ENCODE data around the gene SDF2.
"Not testable (repeated sequence)": the region's sequence is repeated elsewhere in the genome, so short reads cannot be mapped to it uniquely, and the experiment has no call there.

SDF2 gene

DNA sequence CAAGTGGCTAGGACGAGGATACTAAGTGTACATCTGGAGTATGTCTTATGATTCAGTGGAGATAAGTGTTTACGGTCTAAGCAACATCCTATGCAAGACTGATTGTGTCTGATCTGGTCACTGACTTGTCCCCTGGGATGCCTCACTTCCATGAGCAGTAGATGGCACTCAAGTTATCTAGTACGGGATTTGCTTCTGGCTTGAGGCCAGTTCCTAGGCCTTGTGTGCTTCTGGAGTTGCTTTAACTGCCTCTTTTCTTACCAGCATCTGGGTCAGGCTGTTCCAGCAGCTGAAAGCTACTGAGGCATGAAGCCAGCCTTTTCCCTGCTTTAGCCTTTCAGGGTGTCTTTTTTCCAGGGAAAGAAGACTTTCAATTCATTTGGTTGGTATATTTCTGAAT lies 23.3 kb upstream of the SDF2 start:
- no peak for DNase-seq (ENCODE audit: low read depth)

DNA sequence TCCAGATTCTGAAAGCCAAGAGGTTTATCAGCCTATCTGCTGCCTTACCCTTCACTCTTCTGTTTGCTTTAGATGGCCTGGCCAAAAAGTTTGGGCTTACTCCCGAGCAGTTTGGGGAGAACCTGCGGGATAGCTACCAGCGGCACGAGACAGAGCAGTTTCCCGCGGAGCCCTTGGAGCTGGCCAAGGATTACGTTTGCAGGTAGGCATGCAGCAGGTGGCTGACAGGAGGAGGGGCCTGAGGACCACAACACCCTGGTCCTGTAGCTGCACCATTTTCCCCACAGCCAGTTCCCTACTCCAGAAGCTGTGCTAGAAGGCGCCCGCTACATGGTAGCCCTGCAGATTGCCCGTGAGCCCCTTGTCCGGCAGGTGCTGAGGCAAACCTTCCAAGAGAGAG lies 20.9 kb upstream of the SDF2 start:
- DNase-seq (ENCODE audit: low read depth), result no peak

DNA sequence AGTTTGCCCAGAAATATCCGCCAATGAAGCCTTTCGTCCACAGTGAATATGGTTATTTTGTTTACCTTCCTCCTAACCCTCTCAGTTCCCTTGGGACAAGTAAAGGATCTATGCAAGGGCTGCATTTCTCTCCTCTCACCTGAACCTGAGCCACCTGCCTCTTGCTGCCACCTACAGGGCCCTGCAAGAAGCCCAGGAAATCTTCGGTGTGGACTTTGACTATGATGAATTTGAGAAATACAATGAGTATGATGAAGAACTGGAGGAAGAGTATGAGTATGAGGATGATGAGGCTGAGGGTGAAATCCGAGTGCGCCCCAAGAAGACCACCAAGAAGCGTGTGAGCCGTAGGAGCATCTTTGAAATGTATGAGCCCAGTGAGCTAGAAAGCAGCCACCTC lies 14.3 kb upstream of the SDF2 start:
- DNase-seq (ENCODE audit: low read depth), result no peak

DNA sequence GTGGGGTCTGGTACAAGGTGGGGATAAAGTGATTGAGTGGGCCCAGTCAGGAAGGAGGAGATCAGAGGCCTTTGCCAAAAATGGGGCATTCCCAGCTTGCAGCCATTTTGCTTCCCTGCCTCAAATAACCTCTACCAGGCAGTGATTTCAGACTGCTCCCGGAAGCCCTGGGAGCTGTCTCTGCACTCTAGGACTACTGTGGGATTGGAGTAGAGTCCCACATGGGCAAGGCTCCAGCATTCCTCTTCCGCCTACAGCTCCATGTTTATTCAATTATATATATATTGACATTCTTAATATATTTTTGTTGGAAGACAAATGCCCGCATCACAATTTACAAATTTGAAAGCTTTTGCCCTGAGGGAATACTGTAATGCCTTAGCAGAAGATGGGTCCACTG lies 13.8 kb upstream of the SDF2 start:
- DNase-seq (ENCODE audit: low read depth), result no peak

DNA sequence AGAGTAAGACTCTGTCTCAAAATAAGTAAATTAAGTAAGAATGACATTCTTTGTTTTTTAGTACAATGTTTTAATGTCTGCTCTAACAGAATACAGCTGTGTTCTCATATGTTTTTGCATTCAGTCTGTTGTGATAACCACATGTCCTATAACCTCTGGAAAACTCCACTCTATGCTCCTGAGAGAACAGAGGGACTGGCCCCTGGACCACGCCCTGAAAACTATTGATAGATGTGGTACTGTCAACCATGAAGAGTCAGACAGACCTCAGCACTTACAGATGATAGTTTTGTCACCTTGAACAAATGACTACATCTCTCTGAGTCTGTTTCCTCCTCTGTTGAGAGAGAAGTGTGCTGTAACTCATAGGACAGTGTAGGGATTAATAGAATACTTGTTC lies 8.2 kb upstream of the SDF2 start:
- DNase-seq (ENCODE audit: low read depth), result no peak

DNA sequence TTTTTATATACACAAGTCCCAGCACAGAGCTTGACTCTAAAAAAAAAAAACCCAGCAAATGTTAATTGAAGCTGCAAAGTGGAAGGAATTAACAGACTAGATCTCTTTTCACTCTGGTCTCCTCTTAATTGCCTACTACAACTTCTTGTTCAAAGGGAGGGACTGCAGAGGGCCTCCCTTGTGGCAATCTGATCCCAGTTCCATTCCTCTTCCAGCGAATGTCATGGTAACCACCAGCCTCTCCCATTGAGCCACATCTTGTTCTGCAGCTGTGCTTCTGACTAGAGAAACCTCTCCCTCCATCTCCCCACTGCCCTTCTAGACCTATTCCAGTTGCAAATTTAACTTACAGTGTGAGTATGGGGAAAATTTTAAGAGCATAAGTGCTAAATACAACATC lies 6.2 kb upstream of the SDF2 start:
- DNase-seq (ENCODE audit: low read depth), result no peak

DNA sequence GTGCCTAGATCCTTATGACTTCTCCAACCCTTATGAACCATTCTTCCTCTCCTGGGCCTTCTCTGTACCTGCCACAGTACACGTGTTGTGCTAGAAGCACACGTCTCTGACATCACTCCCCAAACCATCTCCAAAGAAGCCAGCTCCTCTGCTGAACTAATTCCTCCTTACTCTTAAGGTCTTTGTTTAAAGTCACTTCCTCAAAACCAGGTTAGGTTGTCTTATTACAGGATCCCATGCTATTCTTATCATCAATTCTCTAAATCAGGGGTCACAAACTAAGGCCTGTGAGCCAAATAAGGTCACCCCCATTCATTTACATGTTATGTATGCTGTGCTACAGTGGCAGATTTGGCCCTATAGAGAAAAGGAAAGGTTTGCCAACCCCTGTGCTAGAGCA lies 4.3 kb upstream of the SDF2 start:
- DNase-seq (ENCODE audit: low read depth), result no peak

DNA sequence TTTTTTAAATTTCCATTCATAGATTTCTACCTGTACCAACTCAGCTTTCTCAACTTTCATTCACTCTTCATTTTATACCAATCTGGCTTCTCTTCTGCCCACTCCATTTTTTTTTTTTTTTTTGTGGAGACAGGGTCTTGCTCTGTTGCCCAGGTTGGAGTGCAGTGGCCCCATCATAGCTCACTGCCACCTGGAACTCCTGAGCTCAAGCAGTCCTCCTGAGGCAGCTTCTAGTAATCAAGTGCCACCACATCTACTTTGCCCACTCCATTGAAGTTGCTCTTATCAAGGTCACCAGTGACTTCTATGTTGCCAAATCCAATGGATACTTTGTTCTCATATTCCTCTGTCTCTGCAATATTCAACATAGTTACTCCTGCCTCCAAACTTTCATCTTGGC lies 2.0 kb upstream of the SDF2 start:
- DNase-seq (ENCODE audit: low read depth), result no peak

DNA sequence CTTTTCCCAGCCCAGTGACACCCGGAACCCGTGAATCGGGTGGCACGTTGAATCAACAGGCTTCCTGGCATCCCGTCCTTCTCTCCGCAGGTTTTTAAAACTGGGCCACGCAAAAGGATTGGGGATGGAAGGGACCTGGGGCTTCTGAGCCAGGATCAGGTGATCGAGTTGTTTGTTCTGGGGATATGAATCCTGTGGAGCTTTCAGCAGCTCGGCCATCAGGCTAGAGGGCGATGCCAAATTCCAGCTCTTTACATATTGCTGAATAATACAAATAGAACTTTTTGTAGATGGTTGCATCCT lies 772 bp upstream of the SDF2 start:
- DNase-seq (ENCODE audit: low read depth), result no peak

DNA sequence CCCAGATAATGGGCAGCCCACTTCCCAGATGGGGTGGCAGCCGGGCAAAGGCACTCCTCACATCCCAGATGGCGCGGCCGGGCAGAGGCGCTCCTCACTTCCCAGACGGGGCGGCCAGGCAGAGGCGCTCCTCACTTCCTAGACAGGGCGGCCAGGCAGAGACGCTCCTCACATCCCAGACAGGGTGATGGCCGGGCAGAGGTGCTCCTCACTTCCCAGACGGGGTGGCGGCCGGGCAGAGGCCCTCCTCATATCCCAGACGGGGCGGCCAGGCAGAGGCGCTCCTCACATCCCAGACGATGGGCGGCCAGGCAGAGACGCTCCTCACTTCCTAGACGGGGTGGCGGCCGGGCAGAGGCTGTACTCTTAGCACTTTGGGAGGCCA lies 2.2 kb downstream of the SDF2 start:
- not testable (repeated sequence) for DNase-seq (ENCODE audit: low read depth)

DNA sequence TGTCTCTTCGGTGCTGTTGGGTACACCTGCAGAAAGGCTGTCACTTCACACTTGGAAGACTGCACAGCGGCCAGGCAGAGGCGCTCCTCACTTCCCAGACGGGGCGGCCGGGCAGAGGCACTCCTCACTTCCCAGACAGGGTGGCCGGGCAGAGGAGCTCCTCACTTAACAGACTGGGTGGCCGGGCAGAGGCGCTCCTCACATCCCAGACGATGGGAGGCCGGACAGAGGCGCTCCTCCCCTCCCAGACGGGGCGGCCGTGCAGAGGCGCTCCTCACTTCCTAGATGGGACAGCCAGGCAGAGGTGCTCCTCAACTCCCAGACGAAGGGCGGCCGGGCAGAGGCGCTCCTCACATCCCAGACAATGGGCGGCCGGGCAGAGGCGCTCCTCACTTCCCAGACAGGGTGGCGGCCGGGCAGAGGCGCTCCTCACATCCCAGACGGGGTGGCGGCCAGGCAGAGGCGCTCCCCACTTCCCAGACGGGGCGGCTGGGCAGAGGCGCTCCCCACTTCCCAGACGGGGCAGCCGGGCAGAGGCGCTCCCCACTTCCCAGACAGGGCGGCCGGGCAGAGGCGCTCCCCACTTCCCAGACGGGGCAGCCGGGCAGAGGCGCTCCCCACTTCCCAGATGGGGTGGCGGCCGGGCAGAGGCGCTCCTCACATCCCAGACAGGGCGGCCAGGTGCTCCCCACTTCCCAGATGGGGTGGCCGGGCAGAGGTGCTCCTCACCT lies 2.8 kb downstream of the SDF2 start:
- DNase-seq (ENCODE audit: low read depth), result not testable (repeated sequence)

DNA sequence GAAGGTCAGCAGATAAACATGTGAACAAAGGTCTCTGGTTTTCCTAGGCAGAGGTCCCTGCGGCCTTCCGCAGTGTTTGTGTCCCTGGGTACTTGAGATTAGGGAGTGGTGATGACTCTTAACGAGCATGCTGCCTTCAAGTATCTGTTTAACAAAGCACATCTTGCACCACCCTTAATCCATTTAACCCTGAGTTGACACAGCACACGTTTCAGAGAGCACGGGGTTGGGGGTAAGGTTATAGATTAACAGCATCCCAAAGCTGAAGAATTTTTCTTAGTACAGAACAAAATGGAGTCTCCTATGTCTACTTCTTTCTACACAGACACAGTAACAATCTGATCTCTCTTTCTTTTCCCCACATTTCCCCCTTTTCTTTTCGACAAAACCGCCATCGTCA lies 3.4 kb downstream of the SDF2 start:
- DNase-seq (ENCODE audit: low read depth), result not testable (repeated sequence)

DNA sequence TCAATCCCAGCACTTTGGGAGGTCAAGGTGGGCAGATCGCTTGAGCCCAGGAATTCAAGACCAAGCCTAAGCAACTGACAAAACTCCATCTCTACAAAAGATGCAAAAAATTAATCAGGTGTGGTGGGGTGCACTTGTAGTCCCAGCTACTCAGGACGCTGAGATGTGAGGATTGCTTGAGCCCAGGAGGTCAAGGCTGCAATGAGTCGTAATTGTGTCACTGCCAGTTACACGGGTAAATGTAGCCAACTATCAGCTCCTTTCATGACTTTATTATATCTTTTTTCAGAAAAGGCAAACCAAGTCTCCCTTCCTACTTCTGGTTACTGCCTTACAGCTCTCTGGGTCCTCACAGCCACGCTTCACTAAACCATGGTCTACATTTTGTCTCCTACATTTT lies 4.0 kb downstream of the SDF2 start:
- no peak for DNase-seq (ENCODE audit: low read depth)

DNA sequence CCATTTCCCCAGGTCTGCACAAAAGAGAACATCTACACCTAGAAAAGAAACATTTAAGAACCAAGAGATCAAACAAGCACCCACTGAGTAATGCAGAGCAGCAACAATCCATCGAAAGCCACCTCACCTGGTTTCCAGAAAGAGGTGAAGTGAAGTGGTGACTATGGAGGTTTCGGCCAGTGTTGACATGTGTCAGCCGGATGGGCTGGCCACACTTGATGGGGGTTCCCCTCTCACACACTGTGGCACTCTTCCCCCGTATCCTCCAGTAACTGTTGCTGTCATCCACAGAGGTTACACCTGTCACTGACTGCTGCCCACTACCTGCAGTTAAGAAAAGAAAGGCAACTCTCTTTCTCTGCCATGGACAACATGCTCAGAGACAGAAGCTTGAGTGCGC lies 6.5 kb downstream of the SDF2 start:
- no peak for DNase-seq (ENCODE audit: low read depth)

DNA sequence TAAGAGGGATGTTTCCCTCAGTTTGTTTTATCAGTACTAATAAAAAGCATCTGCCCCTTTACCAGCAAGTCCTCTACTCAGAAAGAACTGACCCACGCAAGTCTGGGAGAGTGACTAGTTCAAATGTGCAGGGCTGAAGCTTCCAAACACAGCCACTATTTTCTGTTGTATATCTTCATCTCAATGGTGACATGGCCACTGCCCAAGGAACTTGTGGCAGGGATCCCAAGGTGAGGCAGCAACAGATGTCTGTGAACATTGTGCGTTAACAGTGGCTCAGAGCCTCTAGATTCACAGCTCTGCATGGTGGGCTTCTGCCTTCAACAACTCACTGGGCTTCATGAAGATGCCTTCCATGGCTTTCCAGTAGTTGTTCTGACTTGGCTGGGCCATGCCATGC lies 13.0 kb downstream of the SDF2 start:
- DNase-seq (ENCODE audit: low read depth), result no peak

DNA sequence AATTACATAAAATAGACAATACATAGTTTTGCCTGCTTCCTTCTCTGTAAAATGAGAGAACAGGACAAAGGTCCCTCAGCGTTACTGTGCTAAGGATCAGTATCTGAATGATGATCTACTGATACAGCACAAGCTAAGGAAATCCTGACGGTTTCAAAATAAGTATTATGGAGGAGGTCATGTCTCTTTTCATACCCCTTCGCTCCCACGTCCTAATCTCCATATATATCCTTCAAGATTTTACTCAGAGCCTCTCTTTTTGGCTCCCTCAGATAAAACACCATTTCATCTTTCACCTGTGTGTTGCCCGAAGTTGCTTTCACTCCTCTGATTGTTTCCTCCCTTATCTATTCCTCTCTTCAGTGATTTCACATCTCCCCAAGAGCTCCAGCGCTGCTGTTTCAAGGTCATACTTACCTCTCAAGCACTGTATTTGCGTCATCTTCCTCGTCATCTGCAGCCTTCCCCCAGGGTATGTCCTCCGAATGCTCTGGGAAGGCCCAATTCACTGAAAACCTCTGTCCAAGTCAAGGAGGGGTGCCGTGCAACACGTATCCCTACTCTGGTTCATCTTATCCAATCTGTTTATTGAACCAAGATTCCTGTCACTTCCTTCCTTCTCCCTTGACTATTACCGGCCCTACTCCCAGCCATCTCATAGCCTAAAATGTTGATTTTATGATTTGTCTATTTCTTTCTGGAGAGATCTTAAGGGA lies 15.5 kb downstream of the SDF2 start:
- DNase-seq (ENCODE audit: low read depth), result no peak

DNA sequence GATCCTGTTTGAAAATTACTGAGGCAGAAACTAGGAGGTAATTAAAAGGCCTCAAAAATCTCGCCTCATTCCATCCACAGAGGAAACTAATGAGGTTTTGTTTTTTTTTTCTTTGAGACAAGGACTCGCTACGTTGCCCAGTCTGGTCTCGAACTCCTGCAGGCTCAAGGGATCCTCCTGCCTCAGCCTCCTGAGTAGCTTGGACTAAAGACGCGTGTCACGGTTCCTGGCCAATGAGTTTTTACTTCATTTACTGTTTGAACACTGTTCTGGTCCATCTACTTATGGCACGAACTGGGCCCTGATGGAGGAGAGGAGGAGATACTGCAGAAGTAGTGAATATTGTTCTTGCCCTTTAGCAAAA lies 16.1 kb downstream of the SDF2 start:
- DNase-seq (ENCODE audit: low read depth), result no peak

DNA sequence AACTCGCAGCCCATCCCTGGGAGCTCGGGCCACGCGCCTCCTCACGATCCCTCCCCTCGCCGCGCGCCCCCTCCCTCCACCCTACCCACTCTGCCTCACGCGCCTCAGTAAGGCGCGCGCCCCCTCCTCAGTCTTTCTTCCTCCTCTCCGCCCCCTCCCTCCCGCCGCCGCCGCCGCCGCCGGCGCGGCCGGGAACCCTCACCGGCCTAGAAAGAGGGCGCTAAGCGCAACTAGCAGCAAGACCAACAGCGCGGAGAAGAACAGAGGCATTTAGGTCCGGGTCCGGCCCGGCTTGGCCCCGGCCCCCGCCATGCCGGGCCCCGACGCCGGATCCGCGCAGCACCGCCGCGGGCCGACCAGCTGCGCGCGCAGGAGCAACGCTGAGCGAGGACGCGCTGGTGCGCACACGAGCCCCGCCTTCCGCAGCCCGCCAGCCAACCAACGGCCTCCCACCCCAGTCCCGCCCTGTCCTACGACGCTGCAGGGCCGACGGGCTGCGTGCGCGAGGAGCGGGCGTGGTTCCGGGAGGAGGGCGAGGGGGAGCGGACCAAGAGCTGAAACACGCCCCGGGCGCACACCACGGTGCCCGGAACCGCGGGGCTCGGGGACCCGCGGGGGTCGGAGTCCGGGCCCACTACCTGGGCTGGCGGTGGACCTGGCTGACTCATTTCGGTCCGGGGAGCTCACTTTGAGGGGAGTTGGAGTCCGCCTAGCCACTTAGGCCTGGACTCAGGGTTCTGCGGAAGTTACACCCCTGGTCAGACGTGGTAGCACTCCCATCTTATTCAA lies 16.7 kb downstream of the SDF2 start, which contains the start of gene BLTP2:
Gene BLTP2 (minus strand): TSS at position 372 of the 789 bp plus-strand sequence. CDS start 102 bp downstream, at position 270.
- DNase-seq (ENCODE audit: low read depth), result peak; percentile 95

DNA sequence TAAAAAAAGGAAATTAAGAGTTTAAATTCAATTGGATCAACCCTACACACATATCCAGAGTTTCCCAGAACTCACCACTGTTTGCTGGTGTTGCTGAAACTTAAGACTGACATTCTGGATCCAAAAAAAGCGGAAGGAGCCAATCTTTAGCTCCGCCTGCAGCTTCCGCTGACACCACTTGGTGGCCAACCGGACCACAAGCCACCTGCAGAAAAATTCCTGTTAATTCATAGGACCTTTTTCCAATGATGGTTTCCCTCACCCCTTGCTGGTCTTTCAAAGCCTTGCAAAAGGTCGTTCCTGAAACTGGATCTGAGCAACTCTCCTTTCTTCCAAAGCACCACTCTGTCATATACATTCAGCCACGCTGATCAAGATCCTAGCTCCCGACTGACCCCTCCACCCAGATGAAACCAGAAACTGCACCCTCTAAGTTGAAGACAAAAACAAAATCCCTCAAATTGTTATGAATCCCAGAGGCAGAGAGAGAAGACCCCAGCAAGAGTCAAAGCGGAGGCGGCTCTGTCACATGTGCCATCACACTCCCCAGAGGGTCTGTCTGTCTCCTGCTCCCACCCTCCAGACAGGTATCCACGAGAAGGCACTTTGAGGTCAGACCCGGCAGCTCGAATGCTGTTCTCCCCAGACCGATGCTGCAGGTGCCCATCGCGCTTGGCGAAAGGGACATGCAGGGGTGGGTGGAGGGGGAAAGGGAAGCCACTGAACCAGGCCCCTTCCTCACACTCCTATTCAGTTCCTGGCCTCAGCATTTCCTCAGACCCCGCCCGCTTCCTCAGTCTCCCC lies 17.5 kb downstream of the SDF2 start:
- DNase-seq (ENCODE audit: low read depth), result no peak

DNA sequence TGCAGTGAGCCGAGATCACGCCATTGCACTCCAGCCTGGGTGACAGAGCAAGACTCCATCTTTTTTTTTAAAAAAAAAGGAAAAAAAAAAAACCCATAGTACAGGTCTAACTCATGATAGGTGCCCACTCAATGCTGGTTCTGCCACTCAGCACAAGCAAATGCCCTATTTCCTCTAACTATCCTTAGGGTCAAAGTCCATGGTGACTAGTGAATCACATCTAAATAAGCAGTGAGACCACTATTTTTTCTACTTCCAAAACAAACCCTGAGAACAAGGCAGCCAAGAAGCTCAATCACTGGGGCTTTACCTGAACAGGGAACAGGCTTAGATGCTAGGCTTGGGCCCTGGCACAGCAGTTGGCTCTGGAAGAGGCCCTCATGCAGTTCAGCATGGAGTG lies 20.1 kb downstream of the SDF2 start:
- no peak for DNase-seq (ENCODE audit: low read depth)

DNA sequence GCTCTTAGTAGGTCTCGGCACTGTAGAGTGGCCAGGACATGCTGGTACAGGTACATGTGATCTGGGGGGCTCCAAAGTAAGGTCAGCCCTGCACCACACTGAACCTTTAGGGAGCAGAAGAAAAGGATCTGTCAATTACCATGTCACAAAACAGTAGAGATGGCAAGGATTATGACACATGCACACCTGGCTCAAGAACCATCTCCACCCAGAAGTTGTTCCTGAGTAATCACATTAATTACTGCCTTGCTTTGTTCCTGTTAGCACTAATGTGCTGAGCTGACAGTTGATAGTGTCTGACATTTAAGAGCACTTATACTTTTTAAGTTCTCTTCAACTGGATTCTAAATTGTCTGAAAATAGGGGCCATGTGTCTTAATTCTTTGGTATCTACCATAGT lies 26.2 kb downstream of the SDF2 start:
- DNase-seq (ENCODE audit: low read depth), result no peak

DNA sequence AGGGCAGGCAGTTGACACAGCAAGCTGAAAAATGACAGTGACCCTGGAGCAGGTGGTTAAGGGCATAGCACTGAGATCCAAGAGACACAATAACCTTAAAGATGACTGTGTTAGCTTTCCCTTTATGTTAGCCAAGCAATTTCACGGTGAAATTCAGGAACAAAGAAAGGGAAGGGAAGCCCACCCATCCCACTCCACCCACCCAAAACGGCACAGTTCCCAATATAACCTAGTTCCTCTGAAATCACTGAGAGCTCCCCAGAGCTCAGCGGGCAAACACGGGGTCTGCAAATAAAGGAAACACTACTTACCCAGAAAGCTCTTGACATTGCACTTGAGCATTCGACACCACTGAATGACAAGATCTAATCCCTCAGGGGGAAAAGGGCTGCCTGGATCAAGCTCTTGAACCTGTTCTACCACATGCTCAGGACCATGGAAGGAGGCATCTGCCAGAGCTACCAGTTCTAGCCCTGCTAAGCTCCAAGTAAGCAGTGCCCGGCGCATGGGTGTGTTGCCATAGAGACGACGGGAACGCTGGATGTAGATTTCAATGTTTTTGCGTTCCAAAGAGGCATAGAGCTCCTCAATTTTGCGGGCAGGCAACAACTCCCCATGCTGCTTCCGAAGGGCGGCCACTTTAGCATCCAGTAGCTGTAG lies 27.4 kb downstream of the SDF2 start:
- no peak for DNase-seq (ENCODE audit: low read depth)

Measured in activated T-helper 9 cell treated with anti-CD3 and anti-CD28 coated beads, Interleukin-2, amount 50 U/mL, for 16 hours (primary cell).